Measurements from ENCODE around the gene ASIC1. TPM values are rescaled to one million over a fixed set of nuclear protein-coding genes. Genes with fewer than 3 reads are reported as not detected.

Gene ASIC1
- total and polyA plus RNA-seq, 2 of the 4 experiments (the other 2 are of a cell fraction): 1.6 to 9.9 TPM

DNA sequence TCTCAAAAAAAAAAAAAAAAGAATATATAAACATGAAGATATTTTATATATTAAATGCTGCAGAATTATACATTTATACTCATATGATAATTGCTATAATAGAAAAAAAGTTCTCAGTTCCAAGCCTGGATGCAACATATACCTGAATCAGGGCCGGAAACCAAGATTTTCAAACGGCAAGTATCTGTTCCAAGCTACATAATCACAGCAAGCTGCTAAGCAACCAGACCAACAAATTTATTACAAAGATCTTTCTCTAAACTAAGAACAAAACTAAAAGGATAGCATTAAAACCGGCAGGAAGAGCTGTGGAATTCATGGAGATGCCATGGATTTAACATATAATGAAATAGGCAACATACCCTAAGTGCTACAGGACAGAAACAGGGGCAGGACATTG, 39.2 kb upstream of the ASIC1 start:
- H2BK15ac ChIP-seq (ENCODE audit: low read depth, low read length): no peak overlapping the region
- peaks cover 15 to 40% of the 10 kb centered on the region in 2 experiments for H3K79me1 ChIP-seq (ENCODE audit: low read depth in 1 of 2, low read length in 2 of 2)
- no TSS peak for BruUV-seq (replicated peaks)
- peak overlapping the region; percentile 47 to 66; a peak in 2 of 4 replicates for H4K8ac ChIP-seq (ENCODE audit: low read depth in 2 of 2, low read length in 2 of 2)
- no peak for DNase-seq
- no peak overlapping the region for H3K23ac ChIP-seq (ENCODE audit: low read depth, low read length)
- H2BK120ac ChIP-seq (ENCODE audit: low read depth, low read length): no peak overlapping the region
- H3K4me2 ChIP-seq (ENCODE audit: low read depth, low read length): peak overlapping the region; percentile 58
- H3K4me1 ChIP-seq (ENCODE audit: control insufficient read depth, insufficient read depth, low read length): peaks cover 6% of the 10 kb centered on the region
- H3K9me1 ChIP-seq (ENCODE audit: insufficient read depth, low read length): peaks cover 4% of the 10 kb centered on the region; the same call in 1 of the 2 replicates
- peak overlapping the region; percentile 72 for H3K18ac ChIP-seq (ENCODE audit: low read depth, low read length)
- H3K9me3 ChIP-seq (ENCODE audit: control insufficient read depth, insufficient read depth, low read length): no peaks in the 10 kb centered on the region
- peak overlapping the region; percentile 72 for H4K5ac ChIP-seq (ENCODE audit: low read depth, low read length)
- no peak for ATAC-seq (ENCODE audit: low read depth)
- H3K27ac ChIP-seq (ENCODE audit: insufficient read depth, low read length): peak overlapping the region; percentile 91; the same call in 1 of the 2 replicates
- no peak overlapping the region for H3K4me3 ChIP-seq (ENCODE audit: insufficient read depth, low read depth, low read length)
- in situ Hi-C loops (cut with MboI; ENCODE audit: low sequenced_read_pairs) (no loop called here), dilution Hi-C loops (cut with HindIII; ENCODE audit: low sequenced_read_pairs, unreplicated experiment) (no loop called here), intact Hi-C loops (cut with micrococcal nuclease) (no loop called here)
- peak overlapping the region; percentile 84 for H2BK5ac ChIP-seq (ENCODE audit: low read depth, low read length, poor library complexity, severe bottlenecking)
- no peak for TF ChIP-seq SMC3 (IDR thresholded peaks at IDR 0.05; ENCODE audit: low read depth, low read length)
- TF ChIP-seq, protein P1, sequence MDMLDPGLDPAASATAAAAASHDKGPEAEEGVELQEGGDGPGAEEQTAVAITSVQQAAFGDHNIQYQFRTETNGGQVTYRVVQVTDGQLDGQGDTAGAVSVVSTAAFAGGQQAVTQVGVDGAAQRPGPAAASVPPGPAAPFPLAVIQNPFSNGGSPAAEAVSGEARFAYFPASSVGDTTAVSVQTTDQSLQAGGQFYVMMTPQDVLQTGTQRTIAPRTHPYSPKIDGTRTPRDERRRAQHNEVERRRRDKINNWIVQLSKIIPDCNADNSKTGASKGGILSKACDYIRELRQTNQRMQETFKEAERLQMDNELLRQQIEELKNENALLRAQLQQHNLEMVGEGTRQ (IDR thresholded peaks at IDR 0.05; ENCODE audit: low read depth, low read length): no peak
- no peak for TF ChIP-seq RCOR1 (IDR thresholded peaks at IDR 0.05; ENCODE audit: insufficient replicate concordance, low read length)
- TF ChIP-seq MXI1 (IDR thresholded peaks at IDR 0.05; ENCODE audit: borderline replicate concordance, low read depth, low read length): no peak
- TF ChIP-seq RAD21 (IDR thresholded peaks at IDR 0.05; ENCODE audit: low read length): no peak
- TF ChIP-seq, protein P2, sequence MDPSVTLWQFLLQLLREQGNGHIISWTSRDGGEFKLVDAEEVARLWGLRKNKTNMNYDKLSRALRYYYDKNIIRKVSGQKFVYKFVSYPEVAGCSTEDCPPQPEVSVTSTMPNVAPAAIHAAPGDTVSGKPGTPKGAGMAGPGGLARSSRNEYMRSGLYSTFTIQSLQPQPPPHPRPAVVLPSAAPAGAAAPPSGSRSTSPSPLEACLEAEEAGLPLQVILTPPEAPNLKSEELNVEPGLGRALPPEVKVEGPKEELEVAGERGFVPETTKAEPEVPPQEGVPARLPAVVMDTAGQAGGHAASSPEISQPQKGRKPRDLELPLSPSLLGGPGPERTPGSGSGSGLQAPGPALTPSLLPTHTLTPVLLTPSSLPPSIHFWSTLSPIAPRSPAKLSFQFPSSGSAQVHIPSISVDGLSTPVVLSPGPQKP (IDR thresholded peaks at IDR 0.05; ENCODE audit: borderline replicate concordance, low read depth, low read length): no peak
- no peak for TF ChIP-seq MAZ (IDR thresholded peaks at IDR 0.05; ENCODE audit: borderline replicate concordance, low read depth, low read length)
- no peak for TF ChIP-seq FOS (IDR thresholded peaks at IDR 0.05; ENCODE audit: low read depth, low read length)
- TF ChIP-seq NFE2L2 (IDR thresholded peaks at IDR 0.05; ENCODE audit: low read depth, low read length): no peak
- no peak for TF ChIP-seq RFX5 (IDR thresholded peaks at IDR 0.05; ENCODE audit: low read depth, low read length)
- TF ChIP-seq MAFK (IDR thresholded peaks at IDR 0.05; ENCODE audit: low read depth, low read length): no peak
- TF ChIP-seq, protein P3, sequence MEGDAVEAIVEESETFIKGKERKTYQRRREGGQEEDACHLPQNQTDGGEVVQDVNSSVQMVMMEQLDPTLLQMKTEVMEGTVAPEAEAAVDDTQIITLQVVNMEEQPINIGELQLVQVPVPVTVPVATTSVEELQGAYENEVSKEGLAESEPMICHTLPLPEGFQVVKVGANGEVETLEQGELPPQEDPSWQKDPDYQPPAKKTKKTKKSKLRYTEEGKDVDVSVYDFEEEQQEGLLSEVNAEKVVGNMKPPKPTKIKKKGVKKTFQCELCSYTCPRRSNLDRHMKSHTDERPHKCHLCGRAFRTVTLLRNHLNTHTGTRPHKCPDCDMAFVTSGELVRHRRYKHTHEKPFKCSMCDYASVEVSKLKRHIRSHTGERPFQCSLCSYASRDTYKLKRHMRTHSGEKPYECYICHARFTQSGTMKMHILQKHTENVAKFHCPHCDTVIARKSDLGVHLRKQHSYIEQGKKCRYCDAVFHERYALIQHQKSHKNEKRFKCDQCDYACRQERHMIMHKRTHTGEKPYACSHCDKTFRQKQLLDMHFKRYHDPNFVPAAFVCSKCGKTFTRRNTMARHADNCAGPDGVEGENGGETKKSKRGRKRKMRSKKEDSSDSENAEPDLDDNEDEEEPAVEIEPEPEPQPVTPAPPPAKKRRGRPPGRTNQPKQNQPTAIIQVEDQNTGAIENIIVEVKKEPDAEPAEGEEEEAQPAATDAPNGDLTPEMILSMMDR (conservative IDR thresholded peaks at IDR 0.05; ENCODE audit: low read depth, low read length): no peak
- no peak for TF ChIP-seq CHD1 (IDR thresholded peaks at IDR 0.05; ENCODE audit: low read depth, low read length)
- no peak for TF ChIP-seq POLR2A (IDR thresholded peaks at IDR 0.05; ENCODE audit: low read depth, low read length)
- no peak for TF ChIP-seq BHLHE40 (IDR thresholded peaks at IDR 0.05; ENCODE audit: low read depth, low read length)
- no peak for TF ChIP-seq CEBPB (IDR thresholded peaks at IDR 0.05; ENCODE audit: low read depth, low read length)
- H4K20me1 ChIP-seq (ENCODE audit: insufficient read depth, low read length): no peaks in the 10 kb centered on the region; the same call in none of the 2 replicates
- no peak overlapping the region for H2AFZ ChIP-seq (replicated peaks; ENCODE audit: low read length, poor library complexity)
- H3K36me3 ChIP-seq (ENCODE audit: control insufficient read depth, insufficient read depth, low read length): 0 out of 2 replicates have a peak, but pooled peaks cover 3% of the 10 kb centered on the region
- no peak overlapping the region for H3K9ac ChIP-seq (ENCODE audit: low read depth, low read length)
- no peak overlapping the region for H4K91ac ChIP-seq (ENCODE audit: insufficient read depth, low read depth, low read length)
- ChIA-PET POLR2A (ENCODE audit: unreplicated experiment) (interaction anchor here (0.7 kb wide), 1 partner anchor 35 kb away, joined by 3 read pairs; no protein-coding TSS in a partner anchor), CTCF (interaction anchor here (0.9 to 3.3 kb wide), 2 partner anchors 21 to 254 kb away, joined by 3 to 12 read pairs; no protein-coding TSS in a partner anchor)
- H2BK20ac ChIP-seq (ENCODE audit: low read depth, low read length): no peak overlapping the region
- H3K56ac ChIP-seq (ENCODE audit: extremely low read depth, insufficient read depth, low read length): no peak overlapping the region; the same call in 1 of the 2 replicates
- no peak overlapping the region for H3K4ac ChIP-seq (ENCODE audit: low read depth, low read length)
- H3K27me3 ChIP-seq (ENCODE audit: control insufficient read depth, insufficient read depth, low read length): no peaks in the 10 kb centered on the region
- H2AK5ac ChIP-seq (ENCODE audit: low read depth, low read length): no peak overlapping the region
- H3K14ac ChIP-seq (replicated peaks; ENCODE audit: low read depth, low read length): no peak overlapping the region
- H2AK9ac ChIP-seq (replicated peaks; ENCODE audit: low read depth, low read length, poor library complexity): no peak overlapping the region
- WGBS, 2 experiments (ENCODE audit: extremely low coverage in 2 of 2, insufficient read length in 1 of 2): no CpG with 5 or more reads among the region's 3 CpGs

Measured in IMR-90 (cell line).